Left renal cortex interstitium (tissue), 4 donors: ENCODE measurements around the gene SESN3. TPM values are rescaled to one million over a fixed set of nuclear protein-coding genes. Genes with fewer than 3 reads are reported as not detected.
A peak's percentile ranks its signal among the peaks of the same experiment; 100 is the strongest.
"Not testable (repeated sequence)": the region's sequence is repeated elsewhere in the genome, so short reads cannot be mapped to it uniquely, and the experiment has no call there.

Experiments
- DNase-seq, 4 donors: peaks; one replicate each; pipeline ENCODE4 v3.0.0-alpha.2; 2013; ENCODE audit warnings: low read depth in 4 of 4, low spot score in 2 of 4, missing footprints in 1 of 4
- polyA plus RNA-seq, 4 donors: library from polyadenylated mRNA; unstranded; fragments of 120-200 nt; gene quantifications; one replicate each; pipeline ENCODE4 v1.2.1, GENCODE V29; 2013; ENCODE audit not compliant: insufficient read length in 4 of 4

The SESN3 gene
- polyA plus RNA-seq, 4 donors, result 66.6 to 78.9 (median 73.8) TPM

GRCh38 chr11:95228081-95228749 lies 2.8 kb downstream of the SESN3 start:
- DNase-seq, result no peak

- DNase-seq, result not testable (repeated sequence)
These were observed 3.9 kb downstream of the SESN3 start for GRCh38 chr11:95227060-95227459.

GRCh38 chr11:95222817-95223216 lies 8.2 kb downstream of the SESN3 start:
- no peak for DNase-seq

GRCh38 chr11:95219599-95219998 lies 11.4 kb downstream of the SESN3 start:
- DNase-seq, result no peak

GRCh38 chr11:95218149-95218548 lies 12.9 kb downstream of the SESN3 start:
- DNase-seq, result no peak

GRCh38 chr11:95212609-95213008 lies 18.4 kb downstream of the SESN3 start:
- no peak for DNase-seq

GRCh38 chr11:95209535-95209934 lies 21.5 kb downstream of the SESN3 start:
- not testable (repeated sequence) for DNase-seq

GRCh38 chr11:95200781-95201457 lies 30.1 kb downstream of the SESN3 start:
- no peak for DNase-seq

GRCh38 chr11:95195831-95196230 lies 35.2 kb downstream of the SESN3 start:
- DNase-seq, result no peak

- DNase-seq, result no peak
These were observed 37.5 kb downstream of the SESN3 start for GRCh38 chr11:95193541-95193940.

GRCh38 chr11:95192717-95193116 lies 38.3 kb downstream of the SESN3 start:
- no peak for DNase-seq

GRCh38 chr11:95187723-95188122 lies 43.3 kb downstream of the SESN3 start:
- no peak for DNase-seq

GRCh38 chr11:95182397-95182796 lies 48.6 kb downstream of the SESN3 start:
- no peak for DNase-seq

- DNase-seq, result no peak
These were observed 55.1 kb downstream of the SESN3 start for GRCh38 chr11:95175818-95176380.

- DNase-seq, result no peak
These were observed 60.7 kb downstream of the SESN3 start for GRCh38 chr11:95170294-95170693.

GRCh38 chr11:95166781-95167180 lies 64.2 kb downstream of the SESN3 start:
- DNase-seq, result no peak

GRCh38 chr11:95165638-95166037 lies 65.4 kb downstream of the SESN3 start:
- no peak for DNase-seq

GRCh38 chr11:95163106-95163505 lies 67.9 kb downstream of the SESN3 start:
- DNase-seq, result no peak

GRCh38 chr11:95161248-95161647 lies 69.8 kb downstream of the SESN3 start:
- no peak for DNase-seq

- DNase-seq, result no peak
These were observed 73.2 kb downstream of the SESN3 start for GRCh38 chr11:95157824-95158223.

GRCh38 chr11:95156916-95157541 lies 74.0 kb downstream of the SESN3 start:
- peak in 1 of 4 donors; percentile 9 for DNase-seq
